NB4 (cell line): ENCODE results near the gene ACSM6.
A peak's percentile ranks its signal among the peaks of the same experiment; 100 is the strongest.

ENCODE experiments used
- DNase-seq: peaks from one replicate; pipeline ENCODE4 v3.0.0; 2010; ENCODE audit warnings: low read depth
- H3K4me3 ChIP-seq: one replicate; pipeline ENCODE4 v1.5.1; 2011; ENCODE audit warnings: mild to moderate bottlenecking, low read depth, low read length, moderate library complexity
- MYC ChIP-seq: IDR thresholded peaks from 2 replicates; pipeline ENCODE4 v1.6.1; 2011; ENCODE audit warnings: low read depth, low read length
- POLR2A ChIP-seq: IDR thresholded peaks from 2 replicates; pipeline ENCODE4 v1.6.1; 2011; ENCODE audit warnings: mild to moderate bottlenecking; ENCODE audit not compliant: insufficient read length; ENCODE audit errors: extremely low read depth
- TF ChIP-seq, protein P1 (sequence below): IDR thresholded peaks from one replicate; pipeline ENCODE4 v1.5.1; 2012; ENCODE audit warnings: low read depth, low read length
- TF ChIP-seq, protein P2 (sequence below): IDR thresholded peaks from 2 replicates; pipeline ENCODE4 v1.6.1; 2011; ENCODE audit warnings: low read depth, low read length

Gene ACSM6

DNA sequence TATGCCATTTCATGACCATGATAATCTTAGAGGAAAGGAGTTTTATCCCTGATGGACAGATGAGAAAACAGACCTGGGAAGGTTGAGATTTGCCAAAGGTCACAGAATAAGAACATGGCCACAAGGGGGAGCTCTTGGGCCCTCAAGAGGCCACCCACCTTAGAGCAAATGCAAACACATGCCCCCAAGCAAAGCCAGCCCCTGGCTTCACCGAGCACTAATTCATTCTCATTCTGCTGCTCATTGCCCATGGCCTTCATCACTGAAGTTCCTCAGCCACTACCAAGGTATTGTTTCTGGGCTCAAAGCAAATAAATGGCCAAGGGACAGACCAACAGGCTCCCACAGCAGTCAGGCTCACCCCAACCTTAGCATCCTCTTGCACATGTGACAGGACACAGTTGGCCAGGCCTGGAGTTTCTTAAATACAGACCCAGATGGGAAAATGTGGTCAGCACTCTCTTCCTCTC, 52.6 kb downstream of the ACSM6 start:
- no peak overlapping the region for H3K4me3 ChIP-seq
- TF ChIP-seq MYC: no peak
- TF ChIP-seq, protein P1, sequence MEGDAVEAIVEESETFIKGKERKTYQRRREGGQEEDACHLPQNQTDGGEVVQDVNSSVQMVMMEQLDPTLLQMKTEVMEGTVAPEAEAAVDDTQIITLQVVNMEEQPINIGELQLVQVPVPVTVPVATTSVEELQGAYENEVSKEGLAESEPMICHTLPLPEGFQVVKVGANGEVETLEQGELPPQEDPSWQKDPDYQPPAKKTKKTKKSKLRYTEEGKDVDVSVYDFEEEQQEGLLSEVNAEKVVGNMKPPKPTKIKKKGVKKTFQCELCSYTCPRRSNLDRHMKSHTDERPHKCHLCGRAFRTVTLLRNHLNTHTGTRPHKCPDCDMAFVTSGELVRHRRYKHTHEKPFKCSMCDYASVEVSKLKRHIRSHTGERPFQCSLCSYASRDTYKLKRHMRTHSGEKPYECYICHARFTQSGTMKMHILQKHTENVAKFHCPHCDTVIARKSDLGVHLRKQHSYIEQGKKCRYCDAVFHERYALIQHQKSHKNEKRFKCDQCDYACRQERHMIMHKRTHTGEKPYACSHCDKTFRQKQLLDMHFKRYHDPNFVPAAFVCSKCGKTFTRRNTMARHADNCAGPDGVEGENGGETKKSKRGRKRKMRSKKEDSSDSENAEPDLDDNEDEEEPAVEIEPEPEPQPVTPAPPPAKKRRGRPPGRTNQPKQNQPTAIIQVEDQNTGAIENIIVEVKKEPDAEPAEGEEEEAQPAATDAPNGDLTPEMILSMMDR: peak; percentile 80
- peak; percentile 75 for DNase-seq

DNA sequence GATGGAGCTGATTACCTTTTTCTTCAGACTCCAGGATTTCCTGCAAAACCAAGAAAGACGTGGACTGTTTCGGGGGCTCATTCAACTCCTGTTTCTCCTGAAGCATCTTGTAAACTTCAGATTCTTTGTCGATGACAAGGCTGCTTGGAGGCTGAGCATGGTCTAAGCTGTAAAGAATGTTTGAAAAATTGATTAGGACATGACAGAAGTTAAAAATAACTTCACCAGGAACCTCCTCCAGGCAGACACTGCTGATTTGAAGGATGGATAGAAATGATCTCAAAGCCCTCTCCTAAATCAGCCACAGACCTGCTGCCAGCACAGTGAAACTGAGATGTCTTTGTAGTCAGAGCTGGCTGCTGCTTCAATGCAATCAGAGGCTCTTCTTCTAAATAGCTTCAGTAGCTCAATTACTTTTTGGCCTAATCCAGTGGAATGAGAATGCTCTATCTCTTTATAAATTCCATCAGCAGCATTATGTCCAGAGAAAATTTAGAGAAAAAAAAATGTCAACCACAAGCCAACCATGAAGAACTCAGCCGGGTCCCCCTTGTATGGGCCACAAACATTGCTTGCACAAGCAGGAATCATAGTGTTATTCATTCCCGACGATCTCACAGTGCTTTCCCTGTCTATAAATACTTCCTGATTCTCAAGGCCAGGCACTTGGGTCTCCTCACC, 53.3 kb downstream of the ACSM6 start:
- no peak overlapping the region for H3K4me3 ChIP-seq
- DNase-seq: no peak
- no peak for TF ChIP-seq MYC
- TF ChIP-seq, protein P2, sequence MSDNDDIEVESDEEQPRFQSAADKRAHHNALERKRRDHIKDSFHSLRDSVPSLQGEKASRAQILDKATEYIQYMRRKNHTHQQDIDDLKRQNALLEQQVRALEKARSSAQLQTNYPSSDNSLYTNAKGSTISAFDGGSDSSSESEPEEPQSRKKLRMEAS: no peak
- TF ChIP-seq, protein P1: no peak
- no peak for TF ChIP-seq POLR2A

DNA sequence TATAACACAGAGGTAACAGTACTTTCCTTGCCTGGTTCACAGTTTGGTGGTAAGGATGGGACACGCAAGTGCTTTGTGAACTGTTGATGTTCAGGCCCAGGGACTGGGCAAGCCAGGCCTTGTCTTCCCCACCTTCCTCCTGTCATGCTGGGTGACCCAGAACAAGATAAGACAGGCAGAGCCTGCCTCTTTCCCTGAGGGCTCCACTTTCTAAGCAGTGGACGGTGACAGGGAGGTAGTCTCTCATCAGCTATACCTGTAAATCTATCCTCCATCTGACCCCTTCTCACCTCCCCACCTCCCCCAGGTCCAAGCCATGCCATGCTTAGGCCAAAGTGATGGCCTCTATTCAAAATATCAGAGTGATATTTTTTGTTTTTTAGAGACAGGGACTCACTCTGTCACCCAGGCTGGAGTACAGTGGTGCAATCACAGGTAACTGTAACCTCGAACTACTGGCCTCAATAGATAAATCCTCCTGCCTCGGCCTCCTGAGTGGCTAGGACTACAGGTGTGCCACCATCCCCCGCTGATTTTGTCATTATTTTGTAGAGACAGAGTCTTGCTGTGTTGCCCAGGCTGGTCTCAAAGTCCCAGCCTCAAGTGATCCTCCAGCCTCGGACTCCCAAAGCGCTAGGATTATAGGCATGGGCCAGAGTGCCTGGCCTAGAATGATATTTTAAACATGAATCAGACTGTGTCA, 54.0 kb downstream of the ACSM6 start:
- DNase-seq: no peak

DNA sequence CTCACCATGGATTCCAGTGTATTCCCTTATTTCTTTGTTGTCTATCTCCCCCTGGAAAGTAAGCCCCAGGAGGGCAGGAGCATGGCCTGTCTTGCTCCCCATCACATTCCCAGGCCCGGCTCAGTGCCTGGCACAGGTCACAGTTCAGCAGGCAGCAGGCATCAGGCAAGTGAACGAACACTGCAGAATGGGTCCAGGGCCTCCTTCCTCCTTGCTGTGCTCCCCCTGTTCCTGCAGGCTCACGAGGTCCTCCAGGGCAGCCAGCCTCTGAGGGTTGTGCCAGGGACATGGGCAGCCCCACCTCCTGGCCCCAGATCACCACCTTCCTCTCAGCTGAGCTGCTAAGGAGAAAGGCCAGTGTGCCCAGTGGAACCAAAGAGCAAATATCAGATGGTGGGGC, 55.0 kb downstream of the ACSM6 start:
- no peak for DNase-seq
- no peak for TF ChIP-seq MYC
- no peak for TF ChIP-seq POLR2A
- TF ChIP-seq, protein P1: no peak
- TF ChIP-seq, protein P2: no peak
- H3K4me3 ChIP-seq: no peak overlapping the region

More for the DNA sequence above, 54.0 kb downstream of the ACSM6 start:
- H3K4me3 ChIP-seq: no peak overlapping the region
- TF ChIP-seq POLR2A (no peak), MYC (no peak)
- TF ChIP-seq, protein P1: no peak
- TF ChIP-seq, protein P2: no peak

DNA sequence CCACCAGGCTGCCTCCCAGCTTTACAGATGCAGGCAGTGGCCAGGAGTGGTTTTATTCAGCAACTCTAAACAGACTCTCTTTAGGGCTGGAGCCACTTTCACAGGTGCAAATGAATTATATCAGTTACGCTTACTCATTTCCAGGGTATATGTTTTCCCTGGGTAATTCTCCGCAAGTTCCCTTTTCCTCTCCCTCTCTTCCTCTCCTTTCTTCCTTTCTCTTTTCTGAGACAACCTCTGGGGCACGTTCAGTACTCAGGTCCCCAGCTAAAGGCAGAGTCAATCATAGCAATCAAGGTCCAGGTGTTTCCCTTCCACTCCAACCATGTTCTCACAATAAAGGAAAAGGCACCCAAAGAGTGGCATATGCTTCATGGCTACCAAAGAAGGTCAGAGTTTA, 55.4 kb downstream of the ACSM6 start:
- DNase-seq: no peak
- no peak overlapping the region for H3K4me3 ChIP-seq
- TF ChIP-seq, protein P2: no peak
- TF ChIP-seq MYC: no peak
- TF ChIP-seq, protein P1: no peak
- no peak for TF ChIP-seq POLR2A
